Parathyroid adenoma (tissue), 2 donors: ENCODE measurements around the gene LARP4.
"Not testable (repeated sequence)": the region's sequence is repeated elsewhere in the genome, so short reads cannot be mapped to it uniquely, and the experiment has no call there.

Source experiments
- H2AFZ ChIP-seq: fragments of 300-600 bp; sonication (generic); one replicate; pipeline ENCODE4 v1.7.0; 2017; ENCODE audit warnings: antibody characterized with exemption, mild to moderate bottlenecking
- H3K27ac ChIP-seq: fragments of 300-600 bp; sonication (generic); one replicate; pipeline ENCODE4 v1.7.0; 2017
- H3K27me3 ChIP-seq: fragments of 300-600 bp; sonication (generic); one replicate; pipeline ENCODE4 v1.7.0; 2017; ENCODE audit warnings: low read length; ENCODE audit not compliant: control insufficient read depth, insufficient read depth
- H3K36me3 ChIP-seq: fragments of 300-600 bp; sonication (generic); one replicate; pipeline ENCODE4 v1.7.0; 2017; ENCODE audit warnings: low read length; ENCODE audit not compliant: control insufficient read depth, insufficient read depth
- H3K4me1 ChIP-seq: fragments of 300-600 bp; sonication (generic); one replicate; pipeline ENCODE4 v1.7.0; 2017; ENCODE audit warnings: control low read depth
- H3K4me2 ChIP-seq: fragments of 300-600 bp; sonication (generic); one replicate; pipeline ENCODE4 v1.7.0; 2017; ENCODE audit warnings: low read length
- H3K4me3 ChIP-seq: fragments of 300-600 bp; sonication (generic); one replicate; pipeline ENCODE4 v1.7.0; 2017; ENCODE audit warnings: low read depth, low read length
- H3K79me2 ChIP-seq: fragments of 300-600 bp; sonication (generic); one replicate; pipeline ENCODE4 v1.7.0; 2017; ENCODE audit warnings: control low read depth
- H3K9ac ChIP-seq: fragments of 300-600 bp; sonication (generic); one replicate; pipeline ENCODE4 v1.7.0; 2017; ENCODE audit warnings: mild to moderate bottlenecking
- H3K9me3 ChIP-seq: fragments of 300-600 bp; sonication (generic); one replicate; pipeline ENCODE4 v1.7.0; 2017; ENCODE audit warnings: low read length; ENCODE audit not compliant: control insufficient read depth
- TF ChIP-seq, protein P1 (sequence below): fragments of 300-600 bp; sonication (generic); IDR thresholded peaks from one replicate; pipeline ENCODE4 v1.7.0; 2017; ENCODE audit warnings: antibody characterized with exemption, mild to moderate bottlenecking
- donor health status: primary hyperparathyroidism.

LARP4 gene

DNA sequence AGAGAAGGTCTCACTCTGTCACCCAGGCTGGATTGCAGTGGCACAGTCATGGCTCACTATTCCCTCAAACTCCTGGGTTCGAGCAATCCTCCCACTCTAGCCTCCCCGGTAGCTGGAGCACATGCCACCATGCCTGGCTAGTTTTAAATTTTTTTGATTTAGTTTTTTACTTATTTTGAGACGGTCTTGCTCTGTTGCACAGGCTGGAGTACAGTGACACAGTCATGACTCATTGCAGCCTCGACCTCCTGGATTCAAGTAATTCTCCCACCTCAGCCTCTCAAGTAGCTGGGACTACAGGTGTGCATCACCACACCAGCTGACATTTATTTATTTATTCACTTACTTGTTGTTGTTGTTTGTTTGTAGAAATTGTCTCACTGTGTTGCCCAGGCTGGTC, 81.9 kb downstream of the LARP4 start:
- H3K27me3 ChIP-seq = no peaks in the 10 kb centered on the region
- H3K9me3 ChIP-seq = no peaks in the 10 kb centered on the region
- no peak overlapping the region for H2AFZ ChIP-seq
- H3K9ac ChIP-seq = no peak overlapping the region
- TF ChIP-seq, protein P1, sequence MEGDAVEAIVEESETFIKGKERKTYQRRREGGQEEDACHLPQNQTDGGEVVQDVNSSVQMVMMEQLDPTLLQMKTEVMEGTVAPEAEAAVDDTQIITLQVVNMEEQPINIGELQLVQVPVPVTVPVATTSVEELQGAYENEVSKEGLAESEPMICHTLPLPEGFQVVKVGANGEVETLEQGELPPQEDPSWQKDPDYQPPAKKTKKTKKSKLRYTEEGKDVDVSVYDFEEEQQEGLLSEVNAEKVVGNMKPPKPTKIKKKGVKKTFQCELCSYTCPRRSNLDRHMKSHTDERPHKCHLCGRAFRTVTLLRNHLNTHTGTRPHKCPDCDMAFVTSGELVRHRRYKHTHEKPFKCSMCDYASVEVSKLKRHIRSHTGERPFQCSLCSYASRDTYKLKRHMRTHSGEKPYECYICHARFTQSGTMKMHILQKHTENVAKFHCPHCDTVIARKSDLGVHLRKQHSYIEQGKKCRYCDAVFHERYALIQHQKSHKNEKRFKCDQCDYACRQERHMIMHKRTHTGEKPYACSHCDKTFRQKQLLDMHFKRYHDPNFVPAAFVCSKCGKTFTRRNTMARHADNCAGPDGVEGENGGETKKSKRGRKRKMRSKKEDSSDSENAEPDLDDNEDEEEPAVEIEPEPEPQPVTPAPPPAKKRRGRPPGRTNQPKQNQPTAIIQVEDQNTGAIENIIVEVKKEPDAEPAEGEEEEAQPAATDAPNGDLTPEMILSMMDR = no peak
- no peak overlapping the region for H3K4me3 ChIP-seq
- no peaks in the 10 kb centered on the region for H3K4me1 ChIP-seq
- no peaks in the 10 kb centered on the region for H3K36me3 ChIP-seq
- H3K4me2 ChIP-seq = no peak overlapping the region
- H3K79me2 ChIP-seq = no peaks in the 10 kb centered on the region
- no peak overlapping the region for H3K27ac ChIP-seq

DNA sequence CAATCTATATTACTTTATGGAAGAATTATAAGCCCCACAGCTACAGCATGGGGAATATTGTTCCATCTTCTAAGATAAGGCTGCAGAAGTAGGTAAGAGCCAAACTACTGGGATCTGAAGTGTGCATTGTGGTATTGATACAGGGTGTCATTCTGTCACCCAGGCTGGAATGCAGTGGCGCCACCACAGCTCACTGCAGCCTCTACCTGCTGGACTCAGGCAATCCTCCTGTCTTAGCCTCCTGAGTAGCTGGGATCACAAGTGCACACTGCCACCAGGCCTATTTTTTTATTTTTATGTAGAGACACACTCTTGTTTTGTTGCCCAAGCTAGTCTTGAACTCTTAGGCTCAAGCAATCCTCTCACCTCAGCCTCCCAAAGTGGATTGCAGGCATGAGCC, 82.8 kb downstream of the LARP4 start:
- no peaks in the 10 kb centered on the region for H3K27me3 ChIP-seq
- H3K9ac ChIP-seq = no peak overlapping the region
- H3K9me3 ChIP-seq = no peaks in the 10 kb centered on the region
- no peak overlapping the region for H2AFZ ChIP-seq
- TF ChIP-seq, protein P1 = no peak
- no peaks in the 10 kb centered on the region for H3K4me1 ChIP-seq
- H3K79me2 ChIP-seq = no peaks in the 10 kb centered on the region
- no peak overlapping the region for H3K27ac ChIP-seq
- H3K4me3 ChIP-seq = no peak overlapping the region
- H3K4me2 ChIP-seq = no peak overlapping the region
- H3K36me3 ChIP-seq = no peaks in the 10 kb centered on the region

DNA sequence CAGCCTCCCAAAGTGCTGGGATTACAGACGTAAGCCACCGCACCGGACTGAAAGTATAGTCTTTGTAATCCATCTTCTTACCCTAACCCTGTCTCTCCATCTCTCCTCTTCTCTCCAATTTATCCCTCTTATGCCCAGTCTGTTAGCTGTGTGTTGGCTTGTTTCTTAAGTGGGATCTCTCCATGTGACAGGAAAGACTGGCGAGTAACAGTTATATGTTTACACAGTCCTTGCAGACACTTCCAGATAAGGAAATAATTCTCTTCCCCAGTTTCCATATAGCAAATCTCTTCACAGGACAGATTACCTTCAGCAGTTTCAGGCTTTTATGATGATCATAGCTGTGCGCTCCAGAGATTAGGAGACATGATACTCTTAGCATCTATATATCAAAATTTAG, 88.1 kb downstream of the LARP4 start:
- TF ChIP-seq, protein P1 = no peak
- no peaks in the 10 kb centered on the region for H3K79me2 ChIP-seq
- H3K9me3 ChIP-seq = no peaks in the 10 kb centered on the region
- no peaks in the 10 kb centered on the region for H3K27me3 ChIP-seq
- no peaks in the 10 kb centered on the region for H3K4me1 ChIP-seq
- no peak overlapping the region for H3K9ac ChIP-seq
- H3K4me2 ChIP-seq = no peak overlapping the region
- no peak overlapping the region for H3K27ac ChIP-seq
- no peaks in the 10 kb centered on the region for H3K36me3 ChIP-seq
- H3K4me3 ChIP-seq = no peak overlapping the region
- no peak overlapping the region for H2AFZ ChIP-seq

DNA sequence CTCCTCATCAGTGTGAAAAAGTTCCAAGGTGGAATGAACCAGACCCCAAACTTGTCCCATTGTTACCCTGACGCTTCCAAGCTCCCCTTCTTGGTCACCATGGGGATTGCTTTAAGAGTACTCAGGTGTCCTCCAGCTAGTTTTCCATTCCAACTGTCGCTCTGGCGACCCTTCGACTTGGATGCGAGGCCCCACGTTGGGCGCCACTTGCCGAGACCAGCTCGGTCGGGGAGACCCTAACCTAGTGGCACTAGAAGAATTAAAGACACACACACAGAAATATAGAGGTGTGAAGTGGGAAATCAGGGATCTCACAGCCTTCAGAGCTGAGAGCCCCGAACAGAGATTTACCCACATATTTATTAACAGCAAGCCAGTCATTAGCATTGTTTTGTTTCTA, 97.4 kb downstream of the LARP4 start:
- H3K9ac ChIP-seq, H3K79me2 ChIP-seq, H3K9me3 ChIP-seq, H3K36me3 ChIP-seq, H3K27me3 ChIP-seq, H3K4me3 ChIP-seq, H3K4me2 ChIP-seq, H3K27ac ChIP-seq, H2AFZ ChIP-seq, H3K4me1 ChIP-seq: not testable (repeated sequence)

DNA sequence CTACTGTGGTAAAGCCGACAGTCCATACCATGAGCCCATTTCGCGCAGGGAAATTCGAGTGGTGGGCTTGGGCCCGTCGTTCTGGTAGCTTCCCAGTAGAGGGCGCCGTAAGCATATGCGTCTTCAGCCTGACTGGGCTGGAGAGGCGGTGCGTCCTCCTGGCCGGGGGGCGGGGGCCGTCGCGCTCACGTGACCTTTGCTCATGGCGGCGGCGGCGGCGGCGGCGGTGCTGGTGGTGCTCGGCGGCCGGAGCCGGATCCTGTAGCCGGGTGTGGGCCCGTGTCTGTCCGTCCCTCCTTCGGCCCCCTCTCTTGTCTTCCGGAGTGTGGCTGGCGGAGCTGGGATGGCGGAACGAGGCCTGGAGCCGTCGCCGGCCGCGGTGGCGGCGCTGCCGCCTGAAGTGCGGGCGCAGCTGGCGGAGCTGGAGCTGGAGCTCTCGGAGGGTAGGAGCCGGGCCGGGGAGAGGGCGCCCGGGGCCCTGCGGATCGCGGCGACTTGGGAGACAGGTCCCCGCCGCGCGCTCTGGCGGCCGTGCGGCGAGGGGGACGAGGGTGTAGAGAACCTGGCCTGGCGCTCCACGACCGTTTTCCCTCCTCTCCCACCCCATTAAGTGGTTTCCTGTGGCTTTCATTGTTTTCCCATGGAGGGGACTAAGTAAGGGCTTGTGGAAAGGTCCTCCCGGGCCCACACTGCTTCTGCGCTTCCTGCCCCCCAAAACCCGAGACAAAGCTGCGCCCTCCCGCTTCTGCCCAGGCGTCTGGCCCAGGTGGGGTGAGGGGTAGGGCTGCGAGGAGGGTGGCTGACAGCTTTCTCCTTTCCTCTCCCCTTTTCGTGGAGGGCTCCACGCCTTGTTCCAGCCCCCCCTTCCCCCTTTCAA, 104.4 kb downstream of the LARP4 start, which contains the start of gene DIP2B:
DIP2B (plus strand) TSS at position 188 of the 877 bp plus-strand sequence; CDS start at position 344, 156 bp downstream.
- H3K9ac ChIP-seq = peak within 1 kb of the TSS; percentile 79
- H2AFZ ChIP-seq = peak within 1 kb of the TSS; percentile 99
- no peaks in the 10 kb centered on the region for H3K36me3 ChIP-seq
- peaks cover 39% of the 10 kb centered on the region for H3K79me2 ChIP-seq
- peaks cover 6% of the 10 kb centered on the region for H3K4me1 ChIP-seq
- H3K27ac ChIP-seq = peak within 1 kb of the TSS; percentile 88
- H3K4me2 ChIP-seq = peak within 1 kb of the TSS; percentile 96
- H3K27me3 ChIP-seq = no peaks in the 10 kb centered on the region
- H3K4me3 ChIP-seq = peak within 1 kb of the TSS; percentile 94
- TF ChIP-seq, protein P1 = peak; percentile 96
- H3K9me3 ChIP-seq = no peaks in the 10 kb centered on the region
